HCT116 (cell line): Measurements from ENCODE around the gene MORN4. TPM values are rescaled to one million over a fixed set of nuclear protein-coding genes. Genes with fewer than 3 reads are reported as not detected.

ENCODE experiments used
- ATAC-seq: fragments of 200-7000 bp; cut with Tn5 transposase; 2 replicates; pipeline ENCODE4 v1.9.1; 2020; ENCODE audit warnings: mild to moderate bottlenecking, moderate library complexity
- BruUV-seq: library from RNA; stranded (reverse); fragments of 400-500 nt; replicated peaks from 2 replicates; lab custom pipeline; 2021; lab: Mats Ljungman, UMichigan
- CTCF ChIA-PET: fragments of 300-600 bp; sonication (Branson Sonifier 250); formaldehyde crosslinking; loops from one replicate; lab custom pipeline; 2021; ENCODE audit warnings: antibody characterized with exemption; lab: Charles Lee
- POLR2A ChIA-PET: fragments of 300-600, 350-600 bp; sonication (Branson Sonifier 250); formaldehyde crosslinking; loops from one replicate; lab custom pipeline; 2021; ENCODE audit warnings: antibody characterized with exemption; lab: Charles Lee
- RAD21 ChIA-PET, 2 experiments: fragments of 300-600 bp; sonication (Branson Sonifier 250); formaldehyde crosslinking; loops; one replicate each; lab custom pipeline; 2023; ENCODE audit warnings: low total read pairs in 2 of 2; ENCODE audit not compliant: uncharacterized antibody in 2 of 2, unreplicated experiment in 2 of 2, low non-redundant PET in 1 of 2; lab: Charles Lee
- DNase-seq: peaks from one replicate; pipeline ENCODE4 v3.0.0-alpha.2; 2010; ENCODE audit warnings: low read depth, low spot score
- H2AFZ ChIP-seq: fragments of 200-600 bp; shearing (Covaris generic), sonication (generic); 2 replicates; pipeline ENCODE4 v1.6.1; 2017; ENCODE audit warnings: low read depth, mixed run types, mixed read lengths, antibody characterized with exemption, low read length; ENCODE audit not compliant: poor library complexity, severe bottlenecking
- H3K27ac ChIP-seq: 2 replicates; pipeline ENCODE4 v1.5.1; 2012; ENCODE audit warnings: low read depth, low read length
- H3K27me3 ChIP-seq: fragments of 200-600 bp; sonication (generic); 2 replicates; pipeline ENCODE4 v1.6.1; 2016; ENCODE audit warnings: mixed run types, low read length, mixed read lengths; ENCODE audit not compliant: insufficient read depth
- H3K36me3 ChIP-seq, 2 experiments: fragments of 200-500 bp in 1 of 2; fragments of 200-600 bp in 1 of 2; sonication (Bioruptor generic) in 1 of 2; sonication (generic) in 1 of 2; 2 replicates each; pipeline versions ENCODE4 v1.5.1 to v1.6.1; 2014 to 2016; ENCODE audit warnings: low read length in 2 of 2, inconsistent platforms in 1 of 2, mixed read lengths in 1 of 2, mixed run types in 1 of 2; ENCODE audit not compliant: insufficient read depth in 2 of 2, control insufficient read depth in 1 of 2
- H3K4me1 ChIP-seq, 2 experiments: fragments of 200-600 bp in 1 of 2; sonication (generic) in 1 of 2; 2 replicates each; pipeline versions ENCODE4 v1.5.1 to v1.6.1; 2012 to 2017; ENCODE audit warnings: low read length in 2 of 2, inconsistent platforms in 1 of 2, mild to moderate bottlenecking in 1 of 2, mixed read lengths in 1 of 2, mixed run types in 1 of 2, moderate library complexity in 1 of 2; ENCODE audit not compliant: insufficient read depth in 2 of 2, control insufficient read depth in 1 of 2
- H3K4me2 ChIP-seq: fragments of 200-600 bp; sonication (generic); 2 replicates; pipeline ENCODE4 v1.6.1; 2017; ENCODE audit warnings: mixed run types, low read length, mixed read lengths
- H3K4me3 ChIP-seq, 2 experiments: fragments of 200-600 bp in 1 of 2; sonication (generic) in 1 of 2; replicated peaks in 1 of 2; 2 replicates each; pipeline ENCODE4 v1.5.1; 2011 to 2016; ENCODE audit warnings: low read length in 2 of 2, control low read depth in 1 of 2, low read depth in 1 of 2, mild to moderate bottlenecking in 1 of 2, mixed read lengths in 1 of 2, mixed run types in 1 of 2
- H3K79me2 ChIP-seq: fragments of 200-600 bp; sonication (generic); 2 replicates; pipeline ENCODE4 v1.6.1; 2017; ENCODE audit warnings: mild to moderate bottlenecking, mixed run types, low read length, moderate library complexity, mixed read lengths; ENCODE audit not compliant: insufficient read depth
- H3K9ac ChIP-seq: fragments of 200-600 bp; sonication (generic); 2 replicates; pipeline ENCODE4 v1.6.1; 2016; ENCODE audit warnings: low read length, mixed read lengths
- H3K9me2 ChIP-seq: fragments of 200-600 bp; sonication (generic), shearing (Covaris generic); 2 replicates; pipeline ENCODE4 v1.6.1; 2017; ENCODE audit warnings: mixed run types, mild to moderate bottlenecking, moderate library complexity; ENCODE audit not compliant: insufficient read depth
- H3K9me3 ChIP-seq, 2 experiments: fragments of 200-500 bp in 1 of 2; fragments of 200-600 bp in 1 of 2; sonication (Bioruptor generic) in 1 of 2; sonication (generic) in 1 of 2; 2 replicates each; pipeline ENCODE4 v1.6.1; 2014 to 2017; ENCODE audit warnings: low read length in 2 of 2, mixed read lengths in 2 of 2, inconsistent platforms in 1 of 2, low read depth in 1 of 2, mild to moderate bottlenecking in 1 of 2, mixed run types in 1 of 2, moderate library complexity in 1 of 2; ENCODE audit not compliant: control insufficient read depth in 1 of 2, insufficient read depth in 1 of 2
- H4K20me1 ChIP-seq: fragments of 200-600 bp; sonication (generic), shearing (Covaris generic); 2 replicates; pipeline ENCODE4 v1.6.1; 2017; ENCODE audit warnings: mixed run types, mild to moderate bottlenecking, moderate library complexity; ENCODE audit not compliant: insufficient read depth
- CBX3 ChIP-seq: IDR thresholded peaks from 2 replicates; pipeline ENCODE4 v1.6.1; 2012; ENCODE audit warnings: low read depth
- CTCF ChIP-seq, 3 experiments: fragments of 200-600 bp in 1 of 3; sonication (generic) in 1 of 3; IDR thresholded peaks in 2 of 3; conservative IDR thresholded peaks in 1 of 3; 2 replicates each; pipeline ENCODE4 v1.5.1; 2012 to 2017; ENCODE audit warnings: low read depth in 2 of 3, low read length in 2 of 3, antibody characterized with exemption in 1 of 3, borderline replicate concordance in 1 of 3, control low read depth in 1 of 3, mild to moderate bottlenecking in 1 of 3, mixed read lengths in 1 of 3, mixed run types in 1 of 3, moderate library complexity in 1 of 3; ENCODE audit not compliant: insufficient read depth in 1 of 3
- EGR1 ChIP-seq: IDR thresholded peaks from 2 replicates; pipeline ENCODE4 v1.6.1; 2012; ENCODE audit warnings: low read depth
- ELF1 ChIP-seq: IDR thresholded peaks from 2 replicates; pipeline ENCODE4 v1.6.1; 2012; ENCODE audit warnings: low read depth, borderline replicate concordance
- EZH2 ChIP-seq: fragments of 200-600 bp; sonication (generic); IDR thresholded peaks from 2 replicates; pipeline ENCODE4 v1.6.1; 2017; ENCODE audit warnings: antibody characterized with exemption, mixed run types
- EZH2phosphoT487 ChIP-seq: fragments of 200-600 bp; IDR thresholded peaks from 2 replicates; pipeline ENCODE4 v1.6.1; 2018; ENCODE audit warnings: antibody characterized with exemption, borderline replicate concordance
- FOSL1 ChIP-seq: IDR thresholded peaks from 2 replicates; pipeline ENCODE4 v1.6.1; 2012; ENCODE audit warnings: low read depth
- JUND ChIP-seq: IDR thresholded peaks from 2 replicates; pipeline ENCODE4 v1.6.1; 2012
- POLR2A ChIP-seq: IDR thresholded peaks from 2 replicates; pipeline ENCODE4 v1.7.0; 2011; ENCODE audit warnings: borderline replicate concordance; ENCODE audit not compliant: insufficient read depth, insufficient read length; ENCODE audit errors: extremely low read depth
- POLR2AphosphoS5 ChIP-seq: IDR thresholded peaks from 2 replicates; pipeline ENCODE4 v1.6.1; 2011; ENCODE audit warnings: mild to moderate bottlenecking, low read depth, low read length, moderate library complexity
- RAD21 ChIP-seq: IDR thresholded peaks from 2 replicates; pipeline ENCODE4 v1.6.1; 2012; ENCODE audit warnings: low read depth, mild to moderate bottlenecking
- REST ChIP-seq: IDR thresholded peaks from 2 replicates; pipeline ENCODE4 v1.6.1; 2012; ENCODE audit warnings: low read depth
- SIN3A ChIP-seq: IDR thresholded peaks from 2 replicates; pipeline ENCODE4 v1.6.1; 2012; ENCODE audit warnings: low read depth
- SRF ChIP-seq: IDR thresholded peaks from 2 replicates; pipeline ENCODE4 v1.6.1; 2012; ENCODE audit warnings: low read depth
- YY1 ChIP-seq: IDR thresholded peaks from 2 replicates; pipeline ENCODE4 v1.6.1; 2011; ENCODE audit warnings: low read length, low read depth, moderate library complexity, mild to moderate bottlenecking; ENCODE audit not compliant: insufficient replicate concordance; ENCODE audit errors: extremely low read depth
- intact Hi-C: fragments of 100-400 bp; cut with micrococcal nuclease; formaldehyde crosslinking; loops from 2 replicates; pipeline ENCODE4 v1.10.0; 2022
- total RNA-seq: library from RNA; stranded (reverse); gene quantifications from one replicate; pipeline ENCODE4 v1.2.1, GENCODE V29; 2021; ENCODE audit not compliant: unreplicated experiment

Gene MORN4
- total RNA-seq, 1 experiment from 2014 or later = 8.0 TPM

GRCh38 chr10:97580421-97581367 lies 52.6 kb downstream of the MORN4 start (continued):
- TF ChIP-seq REST = no peak
- TF ChIP-seq RAD21 = no peak
- no peak for TF ChIP-seq CBX3
- TF ChIP-seq JUND = no peak
- no peak for TF ChIP-seq EGR1
- TF ChIP-seq EZH2 = no peak
- TF ChIP-seq POLR2AphosphoS5 = no peak
- TF ChIP-seq FOSL1 = no peak
- no peak for TF ChIP-seq YY1
- TF ChIP-seq, all 23 proteins: peak for 0

DNA sequence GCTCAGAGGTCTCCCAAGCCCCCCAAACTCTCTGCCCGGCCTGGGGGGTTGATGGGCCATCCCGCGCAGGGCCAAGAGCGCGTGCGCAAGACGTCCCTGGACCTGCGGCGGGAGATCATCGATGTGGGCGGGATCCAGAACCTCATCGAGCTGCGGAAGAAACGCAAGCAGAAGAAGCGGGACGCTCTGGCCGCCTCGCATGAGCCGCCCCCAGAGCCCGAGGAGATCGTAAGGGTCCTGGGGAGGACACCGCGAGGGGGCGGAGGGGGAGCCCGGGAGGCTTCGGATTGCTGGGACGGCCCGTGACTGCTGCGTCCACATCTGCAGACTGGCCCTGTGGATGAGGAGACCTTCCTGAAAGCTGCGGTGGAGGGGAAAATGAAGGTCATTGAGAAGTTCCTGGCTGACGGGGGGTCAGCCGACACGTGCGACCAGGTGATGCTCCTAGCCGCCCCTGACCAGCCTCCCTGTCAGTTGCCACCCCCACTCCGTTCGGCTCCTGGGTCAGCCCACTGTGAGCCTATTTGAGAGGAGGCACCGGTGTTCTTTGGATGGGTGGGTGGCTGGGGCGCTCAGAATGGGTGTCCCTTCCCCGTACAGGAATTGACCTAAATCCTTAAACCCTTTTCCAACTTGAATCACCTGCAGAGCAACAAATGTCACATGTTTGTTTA lies 55.0 kb downstream of the MORN4 start:
- Histone ChIP-seq H3K36me3 (no peaks in the 10 kb centered on the region), H3K27me3 (no peaks in the 10 kb centered on the region), H4K20me1 (no peaks in the 10 kb centered on the region), H3K9ac (no peak overlapping the region), H3K4me3 (no peak overlapping the region), H3K79me2 (no peaks in the 10 kb centered on the region), H3K9me2 (no peaks in the 10 kb centered on the region), H2AFZ (no peak overlapping the region), H3K27ac (no peak overlapping the region), H3K4me1 (peaks cover 25 to 30% of the 10 kb centered on the region in 2 experiments), H3K9me3 (no peaks in the 10 kb centered on the region), H3K4me2 (no peak overlapping the region)
- RAD21 ChIA-PET = no interaction called here
- CTCF ChIA-PET = no interaction called here
- no TSS peak for BruUV-seq
- DNase-seq = no peak
- POLR2A ChIA-PET = no interaction called here
- ATAC-seq = no peak
- intact Hi-C loops = no loop called here
- TF ChIP-seq EGR1 (no peak), RAD21 (no peak), EZH2 (no peak), CTCF (IDR thresholded peaks at IDR 0.05 in 2 of 3, conservative IDR thresholded peaks at IDR 0.05 in 1 of 3; ENCODE audit: borderline replicate concordance in 1 of 3, insufficient read depth in 1 of 3, low read depth in 2 of 3, low read length in 2 of 3) (no peak), SRF (no peak), POLR2A (no peak), FOSL1 (no peak), POLR2AphosphoS5 (no peak), ELF1 (no peak), YY1 (no peak), EZH2phosphoT487 (no peak), JUND (no peak), SIN3A (no peak)
